ENCODE data around the gene KRT71. TPM values are rescaled to one million over a fixed set of nuclear protein-coding genes. Genes with fewer than 3 reads are reported as not detected.
A peak's percentile ranks its signal among the peaks of the same experiment; 100 is the strongest.
"Not testable (repeated sequence)": the region's sequence is repeated elsewhere in the genome, so short reads cannot be mapped to it uniquely, and the experiment has no call there.

The KRT71 gene
- polyA plus RNA-seq (2013, experiment 1 of 2; ENCODE audit: insufficient read length): not detected
- polyA plus RNA-seq (2013, experiment 2 of 2; ENCODE audit: insufficient read length): not detected

- DNase-seq: no peak
Measured at GRCh38 chr12:52552681-52553195, at the start of gene KRT71. KRT71 (minus strand) TSS chr12:52553145; CDS start chr12:52553077, 68 bp downstream.

GRCh38 chr12:52602552-52602951 is 49.6 kb upstream of the KRT71 start:
- DNase-seq: no peak

GRCh38 chr12:52601671-52602070 is 48.7 kb upstream of the KRT71 start:
- no peak for DNase-seq

GRCh38 chr12:52600941-52601481 is 48.1 kb upstream of the KRT71 start, which contains the start of gene KRT72:
KRT72 (minus strand) TSS chr12:52601463; CDS start chr12:52601452, 11 bp downstream.
- no peak for DNase-seq

GRCh38 chr12:52600475-52600874 is 47.5 kb upstream of the KRT71 start:
- no peak for DNase-seq

GRCh38 chr12:52600071-52600470 is 47.1 kb upstream of the KRT71 start:
- no peak for DNase-seq

GRCh38 chr12:52598966-52599365 is 46.0 kb upstream of the KRT71 start:
- DNase-seq: no peak

- not testable (repeated sequence) for DNase-seq
Measured at GRCh38 chr12:52594237-52594636, 41.3 kb upstream of the KRT71 start.

- no peak for DNase-seq
Measured at GRCh38 chr12:52591521-52591920, 38.6 kb upstream of the KRT71 start.

GRCh38 chr12:52590021-52590420 is 37.1 kb upstream of the KRT71 start:
- DNase-seq: no peak

- no peak for DNase-seq
Measured at GRCh38 chr12:52587563-52587962, 34.6 kb upstream of the KRT71 start.

GRCh38 chr12:52585946-52586345 is 33.0 kb upstream of the KRT71 start:
- DNase-seq: no peak

- DNase-seq: no peak
Measured at GRCh38 chr12:52585066-52585465, 32.1 kb upstream of the KRT71 start.

GRCh38 chr12:52584156-52584682 is 31.3 kb upstream of the KRT71 start:
- no peak for DNase-seq

- DNase-seq: peak; percentile 63
Measured at GRCh38 chr12:52582971-52583456, 30.1 kb upstream of the KRT71 start.

GRCh38 chr12:52582486-52582885 is 29.5 kb upstream of the KRT71 start:
- no peak for DNase-seq

- DNase-seq: peak; percentile 3
Measured at GRCh38 chr12:52581481-52581880, 28.5 kb upstream of the KRT71 start.

GRCh38 chr12:52581066-52581465 is 28.1 kb upstream of the KRT71 start:
- no peak for DNase-seq

GRCh38 chr12:52580496-52580895 is 27.6 kb upstream of the KRT71 start:
- DNase-seq: no peak

GRCh38 chr12:52579468-52580465 is 26.8 kb upstream of the KRT71 start:
- DNase-seq: no peak

GRCh38 chr12:52578469-52578868 is 25.5 kb upstream of the KRT71 start:
- no peak for DNase-seq

GRCh38 chr12:52577316-52577715 is 24.4 kb upstream of the KRT71 start:
- no peak for DNase-seq

GRCh38 chr12:52575948-52576347 is 23.0 kb upstream of the KRT71 start:
- no peak for DNase-seq

All from fibroblast of skin of scalp (primary cell).